ENCODE data around the gene DDX3X. TPM values are rescaled to one million over a fixed set of nuclear protein-coding genes. Genes with fewer than 3 reads are reported as not detected.
A peak's percentile ranks its signal among the peaks of the same experiment; 100 is the strongest.

The DDX3X gene
- total and polyA plus RNA-seq, 2 of the 13 experiments (the other 11 are each of a cell fraction or from before 2014, with no cell fraction given) = 53.5 to 239 TPM

GRCh38 chrX:41381685-41382084 is 47.7 kb downstream of the DDX3X start (continued):
- TF ChIP-seq, protein P1, sequence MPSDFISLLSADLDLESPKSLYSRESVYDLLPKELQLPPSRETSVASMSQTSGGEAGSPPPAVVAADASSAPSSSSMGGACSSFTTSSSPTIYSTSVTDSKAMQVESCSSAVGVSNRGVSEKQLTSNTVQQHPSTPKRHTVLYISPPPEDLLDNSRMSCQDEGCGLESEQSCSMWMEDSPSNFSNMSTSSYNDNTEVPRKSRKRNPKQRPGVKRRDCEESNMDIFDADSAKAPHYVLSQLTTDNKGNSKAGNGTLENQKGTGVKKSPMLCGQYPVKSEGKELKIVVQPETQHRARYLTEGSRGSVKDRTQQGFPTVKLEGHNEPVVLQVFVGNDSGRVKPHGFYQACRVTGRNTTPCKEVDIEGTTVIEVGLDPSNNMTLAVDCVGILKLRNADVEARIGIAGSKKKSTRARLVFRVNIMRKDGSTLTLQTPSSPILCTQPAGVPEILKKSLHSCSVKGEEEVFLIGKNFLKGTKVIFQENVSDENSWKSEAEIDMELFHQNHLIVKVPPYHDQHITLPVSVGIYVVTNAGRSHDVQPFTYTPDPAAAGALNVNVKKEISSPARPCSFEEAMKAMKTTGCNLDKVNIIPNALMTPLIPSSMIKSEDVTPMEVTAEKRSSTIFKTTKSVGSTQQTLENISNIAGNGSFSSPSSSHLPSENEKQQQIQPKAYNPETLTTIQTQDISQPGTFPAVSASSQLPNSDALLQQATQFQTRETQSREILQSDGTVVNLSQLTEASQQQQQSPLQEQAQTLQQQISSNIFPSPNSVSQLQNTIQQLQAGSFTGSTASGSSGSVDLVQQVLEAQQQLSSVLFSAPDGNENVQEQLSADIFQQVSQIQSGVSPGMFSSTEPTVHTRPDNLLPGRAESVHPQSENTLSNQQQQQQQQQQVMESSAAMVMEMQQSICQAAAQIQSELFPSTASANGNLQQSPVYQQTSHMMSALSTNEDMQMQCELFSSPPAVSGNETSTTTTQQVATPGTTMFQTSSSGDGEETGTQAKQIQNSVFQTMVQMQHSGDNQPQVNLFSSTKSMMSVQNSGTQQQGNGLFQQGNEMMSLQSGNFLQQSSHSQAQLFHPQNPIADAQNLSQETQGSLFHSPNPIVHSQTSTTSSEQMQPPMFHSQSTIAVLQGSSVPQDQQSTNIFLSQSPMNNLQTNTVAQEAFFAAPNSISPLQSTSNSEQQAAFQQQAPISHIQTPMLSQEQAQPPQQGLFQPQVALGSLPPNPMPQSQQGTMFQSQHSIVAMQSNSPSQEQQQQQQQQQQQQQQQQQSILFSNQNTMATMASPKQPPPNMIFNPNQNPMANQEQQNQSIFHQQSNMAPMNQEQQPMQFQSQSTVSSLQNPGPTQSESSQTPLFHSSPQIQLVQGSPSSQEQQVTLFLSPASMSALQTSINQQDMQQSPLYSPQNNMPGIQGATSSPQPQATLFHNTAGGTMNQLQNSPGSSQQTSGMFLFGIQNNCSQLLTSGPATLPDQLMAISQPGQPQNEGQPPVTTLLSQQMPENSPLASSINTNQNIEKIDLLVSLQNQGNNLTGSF (CRISPR knock-in tag; IDR thresholded peaks at IDR 0.05) = no peak
- TF ChIP-seq ZNF879 (CRISPR knock-in tag; IDR thresholded peaks at IDR 0.05) (no peak), ZNF292 (CRISPR knock-in tag; IDR thresholded peaks at IDR 0.05; ENCODE audit: borderline replicate concordance, low read depth) (no peak), ZNF431 (CRISPR knock-in tag; IDR thresholded peaks at IDR 0.05; ENCODE audit: borderline replicate concordance, low read depth) (no peak), TRAFD1 (CRISPR knock-in tag; IDR thresholded peaks at IDR 0.05; ENCODE audit: borderline replicate concordance) (no peak), ZNF281 (CRISPR knock-in tag; IDR thresholded peaks at IDR 0.05; ENCODE audit: borderline replicate concordance) (peak; percentile 75; the same call in 1 of the 2 replicates), ZGPAT (CRISPR knock-in tag; IDR thresholded peaks at IDR 0.05) (peak; percentile 81; the same call in 1 of the 2 replicates), ZNF362 (CRISPR knock-in tag; IDR thresholded peaks at IDR 0.05; ENCODE audit: borderline replicate concordance) (peak; percentile 17; the same call in 1 of the 2 replicates), ZNF235 (CRISPR knock-in tag; IDR thresholded peaks at IDR 0.05; ENCODE audit: borderline replicate concordance) (no peak), YEATS4 (CRISPR knock-in tag; IDR thresholded peaks at IDR 0.05; ENCODE audit: borderline replicate concordance) (no peak), HIVEP1 (CRISPR knock-in tag; IDR thresholded peaks at IDR 0.05) (no peak), ZC3H13 (CRISPR knock-in tag; IDR thresholded peaks at IDR 0.05) (no peak), MTERF4 (CRISPR knock-in tag; IDR thresholded peaks at IDR 0.05) (no peak)

Data from HepG2 (cell line).